GM12873 (cell line): ENCODE results near the gene PIKFYVE.

Source experiments
- CTCF ChIP-seq: IDR thresholded peaks from 2 replicates; pipeline ENCODE4 v1.5.1; 2012; ENCODE audit warnings: low read depth, mild to moderate bottlenecking, moderate library complexity, low read length, control low read depth; ENCODE audit not compliant: insufficient read depth; ENCODE audit errors: missing control alignments

The PIKFYVE gene, protein sequence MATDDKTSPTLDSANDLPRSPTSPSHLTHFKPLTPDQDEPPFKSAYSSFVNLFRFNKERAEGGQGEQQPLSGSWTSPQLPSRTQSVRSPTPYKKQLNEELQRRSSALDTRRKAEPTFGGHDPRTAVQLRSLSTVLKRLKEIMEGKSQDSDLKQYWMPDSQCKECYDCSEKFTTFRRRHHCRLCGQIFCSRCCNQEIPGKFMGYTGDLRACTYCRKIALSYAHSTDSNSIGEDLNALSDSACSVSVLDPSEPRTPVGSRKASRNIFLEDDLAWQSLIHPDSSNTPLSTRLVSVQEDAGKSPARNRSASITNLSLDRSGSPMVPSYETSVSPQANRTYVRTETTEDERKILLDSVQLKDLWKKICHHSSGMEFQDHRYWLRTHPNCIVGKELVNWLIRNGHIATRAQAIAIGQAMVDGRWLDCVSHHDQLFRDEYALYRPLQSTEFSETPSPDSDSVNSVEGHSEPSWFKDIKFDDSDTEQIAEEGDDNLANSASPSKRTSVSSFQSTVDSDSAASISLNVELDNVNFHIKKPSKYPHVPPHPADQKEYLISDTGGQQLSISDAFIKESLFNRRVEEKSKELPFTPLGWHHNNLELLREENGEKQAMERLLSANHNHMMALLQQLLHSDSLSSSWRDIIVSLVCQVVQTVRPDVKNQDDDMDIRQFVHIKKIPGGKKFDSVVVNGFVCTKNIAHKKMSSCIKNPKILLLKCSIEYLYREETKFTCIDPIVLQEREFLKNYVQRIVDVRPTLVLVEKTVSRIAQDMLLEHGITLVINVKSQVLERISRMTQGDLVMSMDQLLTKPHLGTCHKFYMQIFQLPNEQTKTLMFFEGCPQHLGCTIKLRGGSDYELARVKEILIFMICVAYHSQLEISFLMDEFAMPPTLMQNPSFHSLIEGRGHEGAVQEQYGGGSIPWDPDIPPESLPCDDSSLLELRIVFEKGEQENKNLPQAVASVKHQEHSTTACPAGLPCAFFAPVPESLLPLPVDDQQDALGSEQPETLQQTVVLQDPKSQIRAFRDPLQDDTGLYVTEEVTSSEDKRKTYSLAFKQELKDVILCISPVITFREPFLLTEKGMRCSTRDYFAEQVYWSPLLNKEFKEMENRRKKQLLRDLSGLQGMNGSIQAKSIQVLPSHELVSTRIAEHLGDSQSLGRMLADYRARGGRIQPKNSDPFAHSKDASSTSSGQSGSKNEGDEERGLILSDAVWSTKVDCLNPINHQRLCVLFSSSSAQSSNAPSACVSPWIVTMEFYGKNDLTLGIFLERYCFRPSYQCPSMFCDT (N-terminal part only)

GRCh38 chr2:208265801-208266552, at the start of gene PIKFYVE:
Gene PIKFYVE, plus strand, starts transcription at chr2:208266255. Its CDS starts 5,265 bp downstream, at chr2:208271520.
- TF ChIP-seq CTCF = no peak

DNA sequence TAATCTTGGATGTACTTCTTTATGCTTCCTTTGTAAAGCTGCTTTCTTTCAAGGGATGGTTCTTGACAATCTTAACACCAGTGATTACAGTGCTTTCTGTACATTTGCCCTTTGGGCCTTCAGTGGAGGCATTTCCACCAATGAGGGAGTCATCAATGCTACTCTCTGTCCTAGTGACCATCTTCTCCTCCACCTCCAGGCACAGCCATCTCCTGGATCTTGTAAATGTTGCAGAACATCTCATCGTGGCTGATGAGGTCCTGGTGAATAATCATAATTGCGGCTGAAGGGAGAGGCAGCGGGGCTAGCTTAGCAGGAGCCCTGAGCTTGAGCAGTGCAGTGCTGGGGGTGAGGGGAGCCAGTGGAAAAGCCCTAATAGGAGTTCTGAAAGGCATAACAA, 43.7 kb upstream of the PIKFYVE start:
- no peak for TF ChIP-seq CTCF

DNA sequence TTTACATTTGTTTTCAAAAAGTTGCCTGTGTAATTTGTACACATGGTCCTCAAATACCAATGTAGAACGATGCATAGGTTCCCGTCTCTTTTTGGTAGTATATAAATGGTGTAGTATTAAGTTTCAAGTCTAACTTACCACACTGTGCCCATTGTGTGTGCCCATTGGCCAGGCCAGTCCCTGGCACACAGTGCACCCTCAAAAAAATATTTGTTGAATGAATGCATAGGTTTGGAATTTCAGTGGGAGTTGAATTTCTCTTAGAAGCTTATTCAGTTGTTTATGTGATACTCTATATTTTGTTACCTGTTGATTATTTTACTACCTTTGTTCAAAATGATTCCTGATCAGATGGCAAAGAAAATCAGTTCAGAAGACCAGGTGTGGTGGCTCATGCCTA, 41.3 kb upstream of the PIKFYVE start:
- no peak for TF ChIP-seq CTCF

GRCh38 chr2:208227581-208228232, 38.3 kb upstream of the PIKFYVE start:
- no peak for TF ChIP-seq CTCF

DNA sequence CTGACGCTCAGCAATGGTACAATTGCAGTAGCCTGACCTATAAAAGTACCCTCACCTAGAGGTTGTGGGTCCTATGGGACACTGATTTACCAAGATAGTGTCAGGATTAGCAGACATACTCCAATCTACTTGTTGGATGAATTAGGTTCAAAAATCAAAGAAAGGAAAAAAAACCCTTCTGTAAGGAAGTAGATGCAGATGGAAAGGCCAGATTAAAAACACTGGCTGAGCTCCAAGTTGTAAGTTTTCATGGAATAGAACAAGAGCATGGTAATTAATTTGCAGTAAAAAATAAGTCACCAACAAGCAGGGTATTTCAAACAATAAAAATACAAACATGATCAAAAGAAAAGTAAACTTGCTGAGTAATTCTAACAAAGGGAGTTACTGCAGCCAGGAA, 37.6 kb upstream of the PIKFYVE start:
- no peak for TF ChIP-seq CTCF

- TF ChIP-seq CTCF = no peak
Measured at GRCh38 chr2:208234786-208235185, 31.3 kb upstream of the PIKFYVE start.
